Measurements from ENCODE around the gene NGEF.

Gene NGEF

DNA sequence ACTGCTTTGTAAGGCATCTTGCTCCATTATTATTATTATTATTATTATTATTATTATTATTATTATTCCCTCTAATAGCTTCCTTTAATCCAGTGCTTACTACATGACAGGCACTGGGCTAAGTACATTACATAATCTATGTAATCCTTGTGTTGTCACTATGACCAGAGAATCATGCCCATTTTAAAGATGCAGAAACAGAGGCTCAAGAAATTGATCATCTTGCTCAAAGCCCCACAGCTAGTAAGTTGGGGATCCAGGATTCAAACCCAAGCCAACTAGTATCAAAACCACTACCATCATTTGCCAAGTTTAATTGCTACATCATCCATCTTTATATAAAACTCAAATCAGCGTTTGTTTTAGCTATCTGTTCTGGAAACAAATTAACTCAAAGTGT lies 594 bp upstream of the NGEF start:
- Mint-ChIP-seq H3K4me1 (no peaks in the 10 kb centered on the region), H3K4me3 (no peak overlapping the region), H3K27me3 (no peaks in the 10 kb centered on the region), H3K9me3 (peaks cover 0 to 16% of the 10 kb centered on the region in 2 donors), H3K27ac (no peak overlapping the region)
- ATAC-seq (no peak), DNase-seq (no peak)

DNA sequence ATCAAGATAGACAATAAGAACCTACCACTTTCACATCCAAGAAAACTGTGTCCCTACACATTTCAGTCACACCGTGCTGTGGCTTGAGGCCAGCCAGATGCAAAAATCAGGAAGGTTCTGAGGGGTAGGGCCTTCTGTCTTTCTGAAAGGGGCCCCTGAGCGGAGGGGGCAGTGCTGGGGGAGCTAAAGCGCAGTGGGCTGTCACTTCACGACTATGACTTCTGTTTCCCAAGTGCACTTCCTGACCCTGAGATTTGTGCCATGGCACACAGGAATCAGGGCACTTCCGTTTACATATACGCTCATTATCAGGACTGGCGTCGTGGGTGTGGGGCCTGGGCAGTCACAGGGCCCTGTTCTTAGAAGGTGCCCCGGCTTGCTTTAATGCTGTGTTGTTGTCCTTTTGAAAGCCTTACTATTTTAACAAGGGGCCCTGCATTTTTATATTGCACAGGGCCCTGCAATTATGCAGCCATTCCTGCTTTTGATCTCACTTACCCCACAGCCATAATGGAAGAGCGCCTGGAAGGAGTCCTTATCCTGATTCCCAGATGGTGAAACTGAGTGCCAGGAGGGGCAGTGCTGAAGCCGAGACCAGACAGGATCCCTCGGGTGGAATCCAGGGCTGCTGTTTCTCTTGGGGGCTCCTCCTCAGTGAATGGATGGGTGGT lies 620 bp downstream of the NGEF start:
- Mint-ChIP-seq H3K9me3 (peaks cover 0 to 13% of the 10 kb centered on the region in 2 donors), H3K4me1 (no peaks in the 10 kb centered on the region), H3K27me3 (no peaks in the 10 kb centered on the region), H3K4me3 (no peak overlapping the region), H3K27ac (no peak overlapping the region)
- DNase-seq (no peak), ATAC-seq (no peak)

DNA sequence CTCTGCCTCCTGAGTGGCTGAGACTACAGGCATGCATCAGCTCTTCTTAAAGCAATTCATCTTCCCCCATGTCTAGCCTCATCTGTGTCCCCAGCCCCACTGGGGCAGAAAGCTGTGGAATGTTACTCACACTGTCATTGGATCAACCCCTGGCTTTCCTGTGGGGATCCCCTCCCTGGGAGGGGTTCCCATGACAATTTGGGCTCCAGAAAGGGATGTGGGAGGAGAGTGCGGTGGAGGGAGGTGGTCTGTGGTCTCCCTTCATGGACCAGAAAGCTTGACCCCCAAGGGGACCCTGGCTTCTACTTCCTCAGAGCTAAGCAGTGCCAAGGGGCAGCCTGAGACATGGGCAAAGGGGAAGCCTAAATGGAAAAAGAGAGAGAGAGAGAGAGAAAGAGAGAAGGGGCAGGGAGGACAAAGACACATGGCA lies 1.3 kb downstream of the NGEF start:
- Mint-ChIP-seq H3K27me3 (no peaks in the 10 kb centered on the region), H3K4me1 (no peaks in the 10 kb centered on the region), H3K27ac (peak overlapping the region in 1 of 2 donors; percentile 50), H3K4me3 (no peak overlapping the region), H3K9me3 (peaks cover 0 to 11% of the 10 kb centered on the region in 2 donors)
- no peak for ATAC-seq
- no peak for DNase-seq

DNA sequence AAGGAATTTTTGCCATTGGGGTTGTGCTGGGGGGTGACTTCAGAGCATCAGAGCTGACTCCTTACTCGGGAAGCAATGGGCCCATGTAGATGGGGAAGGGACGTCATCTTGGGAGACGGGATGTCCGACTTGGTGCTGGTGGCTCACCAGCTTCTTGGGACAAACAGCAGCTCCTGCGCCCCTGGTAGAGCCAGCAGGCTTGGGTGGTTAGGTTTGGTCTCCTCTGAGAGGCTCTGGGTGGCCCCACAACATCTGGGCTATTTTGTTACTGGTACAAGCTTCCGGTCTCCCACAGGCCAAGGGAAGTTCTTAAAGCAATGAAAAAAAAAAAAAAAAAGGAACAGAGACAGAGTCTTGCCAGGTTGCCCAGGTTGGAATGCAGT lies 1.8 kb downstream of the NGEF start:
- H3K27ac Mint-ChIP-seq = peak overlapping the region in 1 of 2 donors; percentile 48
- peaks cover 0 to 11% of the 10 kb centered on the region in 2 donors for H3K9me3 Mint-ChIP-seq
- no peaks in the 10 kb centered on the region for H3K27me3 Mint-ChIP-seq
- no peak overlapping the region for H3K4me3 Mint-ChIP-seq
- H3K4me1 Mint-ChIP-seq = no peaks in the 10 kb centered on the region
- ATAC-seq = no peak
- no peak for DNase-seq

DNA sequence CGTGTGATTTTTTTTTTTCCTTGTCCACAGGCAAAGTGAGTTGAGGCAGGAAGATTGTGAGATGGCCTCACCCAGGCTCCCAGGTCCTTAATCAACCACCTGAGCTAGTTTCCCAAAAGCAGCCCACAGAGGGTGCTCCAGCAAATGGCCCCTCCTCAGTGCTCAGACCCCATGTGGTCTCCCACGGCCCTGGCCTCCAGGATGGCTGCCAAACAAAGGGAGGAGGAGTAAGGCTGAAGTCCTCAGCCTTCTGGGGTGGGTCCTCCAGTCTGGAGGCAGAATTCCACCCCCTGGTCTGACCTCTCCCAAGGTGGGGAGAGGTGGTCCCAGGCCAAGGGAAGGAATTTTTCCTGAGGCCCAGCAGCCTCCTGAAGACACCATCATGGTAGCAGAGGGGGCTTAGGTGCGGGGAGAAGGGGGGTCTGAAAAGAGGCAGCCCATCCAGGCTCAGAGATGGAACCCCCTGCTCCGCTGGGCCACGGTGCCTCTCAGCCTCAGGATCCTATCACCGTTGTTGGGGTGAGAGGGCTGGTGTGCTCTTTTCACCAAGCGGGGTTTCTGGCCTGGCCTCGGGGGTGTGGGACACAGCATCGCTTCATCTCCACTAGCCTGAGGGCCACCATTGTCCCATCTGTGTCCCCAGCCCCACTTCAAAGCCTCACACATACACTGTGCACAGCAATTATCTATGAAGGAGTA lies 2.3 kb downstream of the NGEF start:
- H3K27ac Mint-ChIP-seq = no peak overlapping the region
- no peak overlapping the region for H3K4me3 Mint-ChIP-seq
- no peaks in the 10 kb centered on the region for H3K27me3 Mint-ChIP-seq
- H3K9me3 Mint-ChIP-seq = peaks cover 0 to 10% of the 10 kb centered on the region in 2 donors
- ATAC-seq = no peak
- DNase-seq = no peak
- H3K4me1 Mint-ChIP-seq = no peaks in the 10 kb centered on the region

- no peak overlapping the region for H3K4me3 Mint-ChIP-seq
- ATAC-seq (no peak), DNase-seq (no peak)
- H3K27me3 Mint-ChIP-seq = no peaks in the 10 kb centered on the region
- H3K27ac Mint-ChIP-seq = no peak overlapping the region
- H3K4me1 Mint-ChIP-seq = no peaks in the 10 kb centered on the region
- no peaks in the 10 kb centered on the region for H3K9me3 Mint-ChIP-seq
Measured at GRCh38 chr2:233009661-233010060, 3.4 kb downstream of the NGEF start.

DNA sequence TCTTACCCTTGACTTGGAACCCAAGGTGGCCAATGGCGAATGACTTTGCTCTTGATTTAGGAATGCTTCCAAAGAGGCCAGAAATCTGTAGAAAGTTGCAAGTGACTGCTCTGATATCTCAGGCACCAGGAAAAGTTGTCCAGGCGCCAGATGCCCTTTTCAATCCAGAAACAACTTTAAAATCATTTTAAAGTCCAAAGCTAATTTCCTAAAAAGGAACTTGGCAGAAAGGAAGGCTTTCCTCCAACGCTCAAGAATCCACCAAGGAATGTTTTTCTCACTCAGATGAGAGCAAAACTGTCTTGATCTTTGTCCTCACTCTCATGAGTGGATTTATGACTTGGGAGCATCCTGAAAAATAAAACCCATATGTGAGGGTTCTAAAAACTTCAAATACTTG lies 5.3 kb downstream of the NGEF start:
- no peak for ATAC-seq
- H3K27me3 Mint-ChIP-seq = peaks cover 5% of the 10 kb centered on the region

DNA sequence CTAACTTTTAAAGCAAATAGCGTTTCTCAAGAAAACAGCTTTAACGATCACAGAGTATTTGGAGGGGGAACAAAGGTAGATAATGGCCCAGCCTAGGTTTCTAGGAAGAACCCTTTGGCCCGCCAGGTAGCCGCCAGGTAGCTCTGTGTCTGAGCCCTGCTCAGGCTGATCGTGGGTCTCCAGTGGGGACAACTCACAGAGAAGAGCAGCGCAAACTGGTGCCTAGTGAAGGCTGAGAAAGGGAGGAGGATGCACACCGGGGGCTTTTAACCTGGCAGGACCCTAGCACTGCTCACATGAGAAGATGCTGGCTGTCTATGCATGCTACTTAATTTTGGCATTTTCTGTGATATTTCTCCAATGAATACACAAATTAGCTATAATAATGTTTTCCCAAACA lies 5.8 kb downstream of the NGEF start:
- Mint-ChIP-seq H3K27me3 (peaks cover 5% of the 10 kb centered on the region), H3K4me3 (no peak overlapping the region), H3K4me1 (no peaks in the 10 kb centered on the region), H3K27ac (no peak overlapping the region), H3K9me3 (no peaks in the 10 kb centered on the region)
- DNase-seq (no peak), ATAC-seq (no peak)

More for the DNA sequence above, 5.3 kb downstream of the NGEF start:
- Mint-ChIP-seq H3K9me3 (no peaks in the 10 kb centered on the region), H3K4me1 (no peaks in the 10 kb centered on the region), H3K4me3 (no peak overlapping the region), H3K27ac (no peak overlapping the region)
- no peak for DNase-seq

DNA sequence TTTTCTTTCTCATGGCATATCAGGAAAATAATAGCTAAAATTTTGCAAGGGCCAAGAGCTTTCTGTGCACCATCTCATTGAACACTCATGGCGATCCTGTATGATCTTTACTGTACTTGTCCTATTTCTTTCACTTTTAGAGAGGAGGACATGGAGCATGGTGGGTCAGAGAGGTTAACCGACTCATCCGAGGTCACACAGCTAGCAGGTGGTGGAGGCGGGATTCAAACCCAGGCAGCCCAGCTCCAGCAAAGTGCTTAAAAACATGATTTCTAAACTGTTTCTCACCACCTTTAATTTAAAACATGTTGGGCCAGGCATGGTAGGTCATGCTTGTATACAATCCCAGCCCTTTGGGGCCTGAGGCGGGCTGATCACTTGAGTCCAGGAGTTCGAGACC lies 6.4 kb downstream of the NGEF start:
- no peak overlapping the region for H3K4me3 Mint-ChIP-seq
- H3K27ac Mint-ChIP-seq = no peak overlapping the region
- no peaks in the 10 kb centered on the region for H3K4me1 Mint-ChIP-seq
- H3K27me3 Mint-ChIP-seq = peaks cover 5% of the 10 kb centered on the region
- H3K9me3 Mint-ChIP-seq = no peaks in the 10 kb centered on the region
- no peak for DNase-seq
- no peak for ATAC-seq

DNA sequence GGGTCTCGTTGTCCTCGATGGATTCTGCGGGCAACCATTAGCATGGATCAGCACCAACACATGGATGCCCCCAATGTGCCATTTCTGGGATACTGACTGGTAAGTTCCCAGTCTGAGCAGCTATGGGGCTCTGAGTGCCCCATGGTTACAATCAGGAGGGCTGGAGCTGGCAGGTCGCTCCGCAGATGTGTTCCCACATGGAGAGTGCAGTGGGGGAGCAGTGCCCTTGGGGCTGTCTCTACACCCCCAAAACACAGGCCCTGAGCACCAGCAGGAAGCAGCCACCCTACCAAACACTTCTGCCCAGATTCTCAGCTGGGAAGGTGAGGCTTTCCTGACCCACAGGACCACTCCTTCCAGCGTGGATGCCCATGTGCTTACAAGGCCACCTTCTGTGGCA lies 8.0 kb downstream of the NGEF start:
- no peak overlapping the region for H3K4me3 Mint-ChIP-seq
- peaks cover 5% of the 10 kb centered on the region for H3K27me3 Mint-ChIP-seq
- H3K4me1 Mint-ChIP-seq = no peaks in the 10 kb centered on the region
- ATAC-seq = no peak
- no peaks in the 10 kb centered on the region for H3K9me3 Mint-ChIP-seq
- no peak for DNase-seq
- peak overlapping the region in 1 of 2 donors; percentile 50 for H3K27ac Mint-ChIP-seq

- no peaks in the 10 kb centered on the region for H3K4me1 Mint-ChIP-seq
- H3K27me3 Mint-ChIP-seq = peaks cover 5% of the 10 kb centered on the region
- H3K4me3 Mint-ChIP-seq = no peak overlapping the region
- H3K9me3 Mint-ChIP-seq = no peaks in the 10 kb centered on the region
- ATAC-seq (no peak), DNase-seq (no peak)
- no peak overlapping the region for H3K27ac Mint-ChIP-seq
Measured at GRCh38 chr2:233003658-233004555, 9.1 kb downstream of the NGEF start.

- DNase-seq = no peak
- Mint-ChIP-seq H3K27ac (peak overlapping the region in 1 of 2 donors; percentile 72), H3K4me1 (no peaks in the 10 kb centered on the region), H3K27me3 (peaks cover 5% of the 10 kb centered on the region), H3K9me3 (no peaks in the 10 kb centered on the region), H3K4me3 (no peak overlapping the region)
- ATAC-seq = no peak
Measured at GRCh38 chr2:233002829-233003657, 10.0 kb downstream of the NGEF start.

GRCh38 chr2:233000886-233001750 lies 11.9 kb downstream of the NGEF start:
- DNase-seq = no peak

GRCh38 chr2:232999354-232999753 lies 13.7 kb downstream of the NGEF start:
- peaks cover 4% of the 10 kb centered on the region for H3K27me3 Mint-ChIP-seq
- H3K4me3 Mint-ChIP-seq = no peak overlapping the region
- no peaks in the 10 kb centered on the region for H3K4me1 Mint-ChIP-seq
- no peak for ATAC-seq
- no peak overlapping the region for H3K27ac Mint-ChIP-seq
- DNase-seq = no peak
- H3K9me3 Mint-ChIP-seq = no peaks in the 10 kb centered on the region

More at GRCh38 chr2:233000886-233001750, 11.9 kb downstream of the NGEF start:
- no peak overlapping the region for H3K27ac Mint-ChIP-seq
- peaks cover 5% of the 10 kb centered on the region for H3K27me3 Mint-ChIP-seq
- no peaks in the 10 kb centered on the region for H3K4me1 Mint-ChIP-seq
- no peak overlapping the region for H3K4me3 Mint-ChIP-seq
- no peak for ATAC-seq
- H3K9me3 Mint-ChIP-seq = no peaks in the 10 kb centered on the region

Measured in stimulated activated naive CD8-positive, alpha-beta T cell treated with anti-CD3 and anti-CD28 coated beads, Interleukin-15, amount 100 ng/mL, for 72 hours (primary cell).